ENCODE results near the gene BRI3BP.

GRCh38 chr12:124992874-124993625 lies 395 bp upstream of the BRI3BP start:
- no peak for TF ChIP-seq CTCF (IDR thresholded peaks at IDR 0.05)
- TF ChIP-seq POLR2A (IDR thresholded peaks at IDR 0.05): no peak
